HG03571 (cell line): ENCODE results near the gene ZDHHC14.
"Not testable (repeated sequence)": the region's sequence is repeated elsewhere in the genome, so short reads cannot be mapped to it uniquely, and the experiment has no call there.

ENCODE experiments used
- ATAC-seq: cut with Tn5 transposase; IDR thresholded peaks from one replicate; pipeline ENCODE4 v1.9.1; 2021; ENCODE audit not compliant: unreplicated experiment

The ZDHHC14 gene

GRCh38 chr6:157561929-157562810, 181.2 kb downstream of the ZDHHC14 start:
- ATAC-seq: peak; percentile 40

- ATAC-seq: no peak
Measured at GRCh38 chr6:157562997-157563396, 182.0 kb downstream of the ZDHHC14 start.

GRCh38 chr6:157563611-157564284, 182.8 kb downstream of the ZDHHC14 start:
- peak; percentile 53 for ATAC-seq

DNA sequence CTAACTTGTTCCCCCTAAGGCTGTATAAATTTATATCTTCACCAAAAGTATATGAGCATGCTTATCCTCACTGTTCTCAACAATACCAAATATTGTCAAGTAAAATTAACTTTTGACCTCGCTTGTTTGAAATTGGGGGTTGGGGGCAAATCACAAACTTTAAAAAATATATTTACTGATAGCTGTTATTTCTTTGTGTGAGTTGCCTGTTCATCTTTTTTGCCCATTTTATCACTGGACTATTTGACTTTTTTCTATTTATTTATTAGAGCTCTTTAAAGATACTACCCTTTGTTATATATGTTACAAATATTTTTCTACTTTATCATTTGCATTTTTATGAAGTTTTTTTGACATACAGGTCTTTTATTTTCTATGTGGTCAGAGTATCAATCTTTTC, 187.7 kb downstream of the ZDHHC14 start:
- no peak for ATAC-seq

DNA sequence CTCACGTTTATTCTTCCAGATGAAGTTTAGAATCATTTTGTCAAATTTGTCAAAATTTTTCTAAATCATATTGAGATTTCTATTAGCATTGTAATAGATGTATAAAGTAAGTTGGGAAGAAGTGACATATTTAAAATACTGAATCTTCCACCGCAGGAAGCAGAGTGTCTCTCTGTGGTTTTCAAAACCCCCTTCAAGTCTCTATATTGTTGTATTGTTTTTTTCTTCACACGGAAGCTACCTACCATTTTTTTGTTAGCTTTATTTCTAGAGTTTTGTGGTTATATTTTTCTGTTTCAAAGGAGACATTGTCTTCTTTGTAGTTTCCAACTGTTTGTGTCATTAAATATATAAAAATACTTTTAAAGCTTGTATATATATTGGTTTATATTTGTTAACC, 188.6 kb downstream of the ZDHHC14 start:
- peak; percentile 45 for ATAC-seq

GRCh38 chr6:157570104-157570503, 189.1 kb downstream of the ZDHHC14 start:
- ATAC-seq: no peak

- no peak for ATAC-seq
Measured at GRCh38 chr6:157570752-157571151, 189.8 kb downstream of the ZDHHC14 start.

GRCh38 chr6:157571269-157571668, 190.3 kb downstream of the ZDHHC14 start:
- peak; percentile 43 for ATAC-seq

- no peak for ATAC-seq
Measured at GRCh38 chr6:157571950-157572349, 191.0 kb downstream of the ZDHHC14 start.

- no peak for ATAC-seq
Measured at GRCh38 chr6:157574851-157575424, 193.9 kb downstream of the ZDHHC14 start.

DNA sequence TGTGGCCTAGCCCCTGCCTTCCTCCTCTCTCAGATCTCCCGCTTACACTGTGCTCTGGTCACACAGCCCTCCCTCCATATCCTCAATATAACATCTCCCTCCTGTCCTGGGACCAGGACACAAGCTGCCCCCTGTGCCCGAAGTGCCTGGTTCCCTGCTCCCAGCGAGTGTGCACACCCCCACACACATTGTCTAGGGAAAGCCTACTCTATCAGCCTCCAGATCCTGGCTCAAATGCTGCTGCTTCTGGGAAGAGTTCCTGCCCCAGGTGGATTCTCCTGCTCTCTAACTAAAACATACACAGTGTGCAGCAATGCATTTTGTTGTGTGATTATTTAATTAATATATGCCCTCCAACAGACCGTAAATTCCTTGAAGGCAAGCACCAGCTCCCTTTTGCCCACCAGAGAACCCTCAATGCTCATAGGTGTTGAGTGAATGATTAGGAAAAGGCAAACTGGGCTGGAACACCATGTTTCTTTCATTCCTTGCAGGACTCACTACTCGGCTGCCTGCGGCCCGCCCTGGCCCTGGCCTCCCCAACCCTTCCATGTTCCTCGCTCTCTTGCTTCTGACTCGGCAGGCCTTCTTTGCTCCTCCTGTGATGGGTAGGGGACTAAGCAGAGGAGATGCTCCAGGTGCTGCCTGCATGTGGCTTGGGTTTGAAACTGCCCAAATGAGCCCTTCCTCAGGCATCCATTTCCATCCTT, 194.6 kb downstream of the ZDHHC14 start:
- ATAC-seq: no peak

- ATAC-seq: not testable (repeated sequence)
Measured at GRCh38 chr6:157576991-157577390, 196.0 kb downstream of the ZDHHC14 start.

DNA sequence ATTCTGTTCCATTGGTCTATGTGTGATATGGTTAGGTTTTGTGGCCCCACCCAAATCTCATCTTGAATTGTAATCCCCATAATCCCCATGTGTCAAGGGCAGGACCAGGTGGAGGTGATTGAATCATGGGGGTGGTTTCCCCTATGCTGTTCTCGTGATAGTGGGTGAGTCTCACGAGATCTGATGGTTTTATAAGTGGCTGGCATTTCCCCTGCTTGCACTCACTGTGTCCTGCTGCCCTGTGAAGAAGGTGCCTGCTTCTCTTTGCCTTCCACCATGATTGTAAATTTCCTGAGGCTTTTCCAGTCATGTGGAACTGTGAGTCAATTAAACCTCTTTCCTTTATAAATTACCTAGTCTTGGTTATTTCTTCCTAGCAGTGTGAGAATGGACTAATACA, 197.5 kb downstream of the ZDHHC14 start:
- not testable (repeated sequence) for ATAC-seq

GRCh38 chr6:157579467-157580031, 198.6 kb downstream of the ZDHHC14 start:
- no peak for ATAC-seq

- ATAC-seq: no peak
Measured at GRCh38 chr6:157584036-157584435, 203.0 kb downstream of the ZDHHC14 start.

GRCh38 chr6:157585274-157586087, 204.5 kb downstream of the ZDHHC14 start:
- ATAC-seq: no peak

DNA sequence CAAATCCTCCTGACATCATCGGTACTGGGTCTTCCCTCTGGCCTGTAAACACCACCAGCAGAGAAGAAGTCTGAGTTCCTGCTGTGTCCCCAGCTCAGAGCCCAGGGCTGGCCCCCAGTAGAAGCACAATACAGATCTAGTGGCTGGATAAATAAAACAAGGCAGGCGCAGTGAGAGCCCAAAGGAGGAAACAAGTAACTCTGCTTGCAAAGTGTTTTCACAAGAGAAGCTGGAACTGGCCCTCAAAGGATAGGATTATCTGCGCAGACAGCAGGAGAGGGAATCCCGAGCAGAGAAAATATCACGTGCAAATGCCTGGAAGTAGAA, 205.1 kb downstream of the ZDHHC14 start:
- no peak for ATAC-seq

- no peak for ATAC-seq
Measured at GRCh38 chr6:157586476-157587126, 205.6 kb downstream of the ZDHHC14 start.

DNA sequence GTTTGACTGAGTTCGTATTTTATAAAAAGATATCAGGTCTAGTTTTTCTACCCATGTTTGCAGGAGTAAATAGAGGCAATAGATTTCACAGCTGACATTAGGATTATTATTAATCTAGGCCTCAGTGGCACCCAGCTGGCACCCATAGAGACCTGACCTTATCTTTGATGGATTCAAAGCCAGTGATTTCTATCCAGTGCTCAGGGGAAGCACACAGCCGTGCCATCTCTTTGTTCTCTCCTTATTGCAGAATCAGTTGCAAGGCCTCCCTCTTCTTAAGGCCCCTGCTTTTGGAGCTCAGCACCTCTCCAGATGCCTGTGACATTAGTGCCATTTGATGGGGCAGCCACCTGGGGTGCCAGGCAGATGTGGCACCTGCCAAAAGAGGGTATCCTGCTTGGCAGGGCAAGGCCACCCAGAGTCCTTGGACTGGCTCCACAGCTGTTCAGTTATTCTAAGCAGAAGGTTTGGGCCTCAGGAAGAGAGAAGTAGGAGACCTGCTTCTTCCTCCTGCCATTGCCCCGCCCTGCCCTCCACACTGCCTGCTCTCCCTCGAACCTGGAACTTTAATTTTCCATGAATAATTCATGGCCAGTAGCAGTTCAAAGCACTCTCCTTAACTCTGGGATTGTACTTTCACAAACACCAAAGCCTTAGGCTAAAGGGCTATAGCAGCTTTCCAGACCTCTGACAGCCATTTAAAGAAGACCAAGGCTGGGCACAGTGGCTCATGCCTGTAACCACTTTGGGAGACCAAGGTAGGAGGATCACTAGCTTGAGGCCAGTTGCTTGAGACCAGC, 206.3 kb downstream of the ZDHHC14 start:
- ATAC-seq: no peak
